Fibroblast of pulmonary artery (primary cell): ENCODE results near the gene KCNIP4.

ENCODE experiments used
- DNase-seq: peaks from one replicate; pipeline ENCODE4 v3.0.0-alpha.2; 2010; ENCODE audit warnings: low read depth
- H3K4me3 ChIP-seq: replicated peaks from 2 replicates; pipeline ENCODE4 v1.5.1; 2011; ENCODE audit warnings: low read depth, mild to moderate bottlenecking, control low read depth, low read length, moderate library complexity
- CTCF ChIP-seq: IDR thresholded peaks from 2 replicates; pipeline ENCODE4 v1.5.1; 2011; ENCODE audit warnings: mild to moderate bottlenecking, control low read depth, low read length, inconsistent platforms; ENCODE audit errors: missing control alignments

Gene KCNIP4

DNA sequence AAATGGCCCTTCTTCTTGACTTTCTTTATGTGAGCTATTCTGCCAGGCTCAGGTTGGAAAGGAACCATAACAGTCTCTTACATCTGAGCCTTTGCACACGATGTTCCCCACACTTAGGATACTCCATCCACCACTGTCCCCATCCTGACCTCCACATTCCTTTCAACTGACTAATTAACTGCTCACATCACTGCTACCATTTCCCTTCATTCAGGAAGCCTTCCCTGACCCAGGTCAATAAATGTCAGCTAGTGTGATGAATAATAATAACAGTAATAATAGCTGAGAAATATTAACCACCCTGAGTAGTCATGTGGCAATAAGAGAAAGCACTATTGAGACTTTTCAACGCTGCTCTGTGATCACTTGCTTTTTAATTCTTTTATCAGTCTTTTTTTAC is 291.7 kb downstream of the KCNIP4 start:
- no peak overlapping the region for H3K4me3 ChIP-seq
- peak; percentile 64 for DNase-seq
- no peak for TF ChIP-seq CTCF

- no peak for DNase-seq
- no peak overlapping the region for H3K4me3 ChIP-seq
- TF ChIP-seq CTCF = no peak
Observed at GRCh38 chr4:21655031-21655430, 293.5 kb downstream of the KCNIP4 start.

- no peak overlapping the region for H3K4me3 ChIP-seq
- TF ChIP-seq CTCF = no peak
- DNase-seq = no peak
Observed at GRCh38 chr4:21652508-21653231, 295.9 kb downstream of the KCNIP4 start.

DNA sequence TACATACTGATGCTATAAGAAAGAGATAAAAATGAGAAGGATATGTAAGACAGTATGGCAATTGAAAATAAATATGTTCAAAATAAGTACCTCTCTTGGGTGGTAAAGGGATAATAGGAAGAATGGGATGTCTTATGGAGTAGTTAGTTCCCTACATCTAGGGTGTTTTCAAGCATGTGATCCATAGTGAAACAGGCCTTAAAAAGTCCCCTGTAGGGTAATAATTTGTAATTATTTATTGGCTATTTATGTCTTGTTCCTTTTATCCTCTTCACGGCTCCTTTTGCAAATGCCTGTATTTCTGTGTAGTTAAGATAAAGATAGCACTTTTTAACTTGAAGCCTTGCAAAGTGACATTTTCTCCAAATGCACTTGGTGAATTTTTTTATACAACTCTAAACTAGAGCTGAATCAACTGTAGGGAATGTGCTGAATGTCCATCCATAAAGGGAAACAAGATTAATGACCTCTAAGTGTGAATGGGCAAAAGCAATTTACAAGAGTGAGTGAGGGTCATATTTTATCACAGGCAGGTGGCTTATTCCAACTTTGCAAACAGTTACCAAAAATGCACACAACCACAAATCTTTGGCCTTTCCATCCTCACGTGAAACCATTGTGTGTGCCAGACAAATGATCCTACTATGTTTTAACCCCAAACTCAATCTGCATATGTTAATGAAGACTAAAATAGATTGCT is 299.0 kb downstream of the KCNIP4 start:
- TF ChIP-seq CTCF = no peak
- no peak overlapping the region for H3K4me3 ChIP-seq
- no peak for DNase-seq

- no peak for DNase-seq
- H3K4me3 ChIP-seq = no peak overlapping the region
- no peak for TF ChIP-seq CTCF
Observed at GRCh38 chr4:21645776-21646175, 302.8 kb downstream of the KCNIP4 start.

- H3K4me3 ChIP-seq = no peak overlapping the region
- no peak for TF ChIP-seq CTCF
- DNase-seq = no peak
Observed at GRCh38 chr4:21641696-21642095, 306.9 kb downstream of the KCNIP4 start.
